ENCODE results near the gene RPS25. TPM values are rescaled to one million over a fixed set of nuclear protein-coding genes. Genes with fewer than 3 reads are reported as not detected.
A peak's percentile ranks its signal among the peaks of the same experiment; 100 is the strongest.

RPS25 gene
- total RNA-seq, 1 experiment from 2014 or later, result 1,252 TPM

- Mint-ChIP-seq H3K9me3 (ENCODE audit: unreplicated experiment) (no peaks in the 10 kb centered on the region), H3K36me3 (ENCODE audit: insufficient read depth, unreplicated experiment) (peaks cover 57% of the 10 kb centered on the region), H3K4me3 (ENCODE audit: unreplicated experiment) (peak overlapping the region; percentile 96), H3K4me1 (ENCODE audit: insufficient read depth, unreplicated experiment) (peaks cover 19% of the 10 kb centered on the region), H3K27me3 (ENCODE audit: insufficient read depth, unreplicated experiment) (no peaks in the 10 kb centered on the region), H3K27ac (ENCODE audit: low read depth, unreplicated experiment) (peak overlapping the region; percentile 98)
- intact Hi-C loops (cut with micrococcal nuclease), result loop anchor here (2.0 kb wide), 2 partner anchors 26 to 44 kb away; partner anchors contain the start of genes DPAGT1 and SLC37A4
- TF ChIP-seq, protein P1, sequence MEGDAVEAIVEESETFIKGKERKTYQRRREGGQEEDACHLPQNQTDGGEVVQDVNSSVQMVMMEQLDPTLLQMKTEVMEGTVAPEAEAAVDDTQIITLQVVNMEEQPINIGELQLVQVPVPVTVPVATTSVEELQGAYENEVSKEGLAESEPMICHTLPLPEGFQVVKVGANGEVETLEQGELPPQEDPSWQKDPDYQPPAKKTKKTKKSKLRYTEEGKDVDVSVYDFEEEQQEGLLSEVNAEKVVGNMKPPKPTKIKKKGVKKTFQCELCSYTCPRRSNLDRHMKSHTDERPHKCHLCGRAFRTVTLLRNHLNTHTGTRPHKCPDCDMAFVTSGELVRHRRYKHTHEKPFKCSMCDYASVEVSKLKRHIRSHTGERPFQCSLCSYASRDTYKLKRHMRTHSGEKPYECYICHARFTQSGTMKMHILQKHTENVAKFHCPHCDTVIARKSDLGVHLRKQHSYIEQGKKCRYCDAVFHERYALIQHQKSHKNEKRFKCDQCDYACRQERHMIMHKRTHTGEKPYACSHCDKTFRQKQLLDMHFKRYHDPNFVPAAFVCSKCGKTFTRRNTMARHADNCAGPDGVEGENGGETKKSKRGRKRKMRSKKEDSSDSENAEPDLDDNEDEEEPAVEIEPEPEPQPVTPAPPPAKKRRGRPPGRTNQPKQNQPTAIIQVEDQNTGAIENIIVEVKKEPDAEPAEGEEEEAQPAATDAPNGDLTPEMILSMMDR (IDR thresholded peaks at IDR 0.05; ENCODE audit: unreplicated experiment), result no peak
- CTCF ChIA-PET, result interaction anchor here (0.5 to 1.6 kb wide), 11 partner anchors 9 to 368 kb away, joined by 3 to 8 read pairs (median 3); a partner anchor contains a TSS
- BruUV-seq (replicated peaks), result no TSS peak
- DNase-seq (ENCODE audit: unreplicated experiment), result peak; percentile 29
- POLR2A ChIA-PET, result interaction anchor here (0.6 to 3.9 kb wide), 19 partner anchors 9 to 364 kb away, joined by 3 to 44 read pairs (median 4); partner anchors contain the start of genes C2CD2L, DPAGT1, MCAM and RPS25
These were observed 38.4 kb upstream of the RPS25 start for GRCh38 chr11:119056421-119056999.

DNA sequence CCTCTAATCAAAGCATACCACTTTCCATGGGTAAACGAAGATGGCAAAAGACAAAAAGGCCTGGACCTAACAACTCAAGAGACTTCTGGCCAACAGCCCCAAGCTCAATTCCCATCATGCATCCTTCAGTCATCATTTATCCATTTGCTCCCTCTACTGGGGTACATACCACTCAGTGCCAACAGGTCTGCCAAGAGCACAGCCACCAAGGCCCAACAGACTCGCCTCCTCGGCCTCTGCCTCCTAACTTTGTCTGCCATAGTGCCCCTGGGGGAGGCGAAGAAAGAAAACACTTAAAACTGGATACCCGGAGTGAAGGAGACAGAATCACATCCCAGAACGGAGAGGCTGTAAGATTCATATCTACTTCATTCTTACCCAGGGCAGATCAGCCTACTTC, 37.8 kb upstream of the RPS25 start:
- DNase-seq (ENCODE audit: unreplicated experiment), result peak; percentile 19
- CTCF ChIA-PET, result interaction anchor here (0.5 to 1.6 kb wide), 8 partner anchors 8 to 367 kb away, joined by 3 to 8 read pairs (median 4); a partner anchor contains a TSS
- TF ChIP-seq, protein P1 (IDR thresholded peaks at IDR 0.05; ENCODE audit: unreplicated experiment), result no peak
- peaks cover 19% of the 10 kb centered on the region for H3K4me1 Mint-ChIP-seq (ENCODE audit: insufficient read depth, unreplicated experiment)
- BruUV-seq (replicated peaks), result no TSS peak
- peak overlapping the region; percentile 96 for H3K4me3 Mint-ChIP-seq (ENCODE audit: unreplicated experiment)
- no peaks in the 10 kb centered on the region for H3K27me3 Mint-ChIP-seq (ENCODE audit: insufficient read depth, unreplicated experiment)
- intact Hi-C loops (cut with micrococcal nuclease), result loop anchor here (2.0 kb wide), 2 partner anchors 25 to 45 kb away; partner anchors contain the start of genes DPAGT1 and SLC37A4
- H3K27ac Mint-ChIP-seq (ENCODE audit: low read depth, unreplicated experiment), result peak overlapping the region; percentile 98
- peaks cover 57% of the 10 kb centered on the region for H3K36me3 Mint-ChIP-seq (ENCODE audit: insufficient read depth, unreplicated experiment)
- POLR2A ChIA-PET, result interaction anchor here (0.6 to 3.9 kb wide), 12 partner anchors 11 to 268 kb away, joined by 3 to 44 read pairs (median 5); partner anchors contain the start of genes C2CD2L, DPAGT1, MCAM and RPS25
- H3K9me3 Mint-ChIP-seq (ENCODE audit: unreplicated experiment), result no peaks in the 10 kb centered on the region

DNA sequence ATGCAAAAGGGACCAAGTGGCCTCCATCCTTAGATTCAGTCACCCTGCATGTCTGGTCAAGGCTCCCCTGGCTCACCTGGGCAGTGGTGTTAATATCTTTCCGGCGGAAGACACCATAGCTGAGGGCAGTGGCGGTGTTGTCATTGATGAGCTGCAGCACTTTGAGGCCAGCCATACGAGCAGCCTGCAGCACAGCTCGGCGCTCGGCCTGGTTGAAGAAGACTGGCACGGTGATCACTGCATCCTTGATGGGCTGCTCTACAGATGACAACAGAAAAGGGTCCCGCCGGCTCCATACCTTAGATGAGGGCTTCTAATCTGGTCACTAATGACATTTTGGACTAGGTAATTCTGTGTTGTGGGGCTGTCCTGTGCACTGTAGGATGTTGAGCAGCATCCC, 36.3 kb upstream of the RPS25 start:
- Mint-ChIP-seq H3K9me3 (ENCODE audit: unreplicated experiment) (no peaks in the 10 kb centered on the region), H3K4me3 (ENCODE audit: unreplicated experiment) (no peak overlapping the region), H3K36me3 (ENCODE audit: insufficient read depth, unreplicated experiment) (peaks cover 70% of the 10 kb centered on the region), H3K27ac (ENCODE audit: low read depth, unreplicated experiment) (peak overlapping the region; percentile 42), H3K4me1 (ENCODE audit: insufficient read depth, unreplicated experiment) (peaks cover 19% of the 10 kb centered on the region), H3K27me3 (ENCODE audit: insufficient read depth, unreplicated experiment) (no peaks in the 10 kb centered on the region)
- TF ChIP-seq, protein P1 (IDR thresholded peaks at IDR 0.05; ENCODE audit: unreplicated experiment), result no peak
- BruUV-seq (replicated peaks), result no TSS peak
- POLR2A ChIA-PET, result interaction anchor here (3.8 kb wide), 1 partner anchor 12 kb away, joined by 44 read pairs; the partner anchor contains the start of gene VPS11
- CTCF ChIA-PET, result interaction anchor here (0.6 to 1.1 kb wide), 4 partner anchors 11 to 205 kb away, joined by 3 read pairs; no protein-coding TSS in a partner anchor
- intact Hi-C loops (cut with micrococcal nuclease), result no loop called here
- no peak for DNase-seq (ENCODE audit: unreplicated experiment)

DNA sequence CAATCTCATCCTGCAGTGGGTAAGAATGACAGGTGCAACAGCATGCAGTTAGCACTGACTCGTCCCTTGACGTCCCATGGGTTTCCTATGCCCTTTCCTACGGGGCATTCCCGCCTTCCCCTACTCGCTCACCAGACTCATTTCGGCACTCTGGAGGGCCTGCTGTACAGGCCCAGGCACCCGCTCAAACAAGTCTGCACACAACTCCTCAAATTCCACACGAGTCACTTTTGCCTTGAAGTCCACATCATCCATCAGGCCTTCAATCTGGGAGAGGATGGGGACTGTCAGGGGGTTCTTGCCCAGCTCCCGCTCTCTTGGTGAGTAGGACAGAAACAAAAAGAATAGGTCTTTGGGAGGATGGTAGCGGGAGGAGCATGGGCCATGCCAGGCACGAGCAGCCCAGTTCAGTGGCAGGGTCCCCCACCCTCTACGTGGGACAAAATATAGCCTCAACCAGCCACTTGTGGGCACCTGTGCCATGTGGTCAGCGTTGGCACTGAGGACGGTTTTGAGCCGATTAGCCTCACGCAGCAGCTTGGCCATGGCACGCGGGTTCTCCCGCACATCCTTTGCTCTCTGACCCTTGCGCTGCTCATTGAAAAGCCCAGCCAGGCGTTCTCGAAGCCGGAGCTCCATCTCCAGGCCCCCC, 34.1 kb upstream of the RPS25 start:
- peaks cover 87% of the 10 kb centered on the region for H3K36me3 Mint-ChIP-seq (ENCODE audit: insufficient read depth, unreplicated experiment)
- H3K4me1 Mint-ChIP-seq (ENCODE audit: insufficient read depth, unreplicated experiment), result peaks cover 19% of the 10 kb centered on the region
- no peak for DNase-seq (ENCODE audit: unreplicated experiment)
- CTCF ChIA-PET, result no interaction called here
- no peaks in the 10 kb centered on the region for H3K27me3 Mint-ChIP-seq (ENCODE audit: insufficient read depth, unreplicated experiment)
- TF ChIP-seq, protein P1 (IDR thresholded peaks at IDR 0.05; ENCODE audit: unreplicated experiment), result no peak
- POLR2A ChIA-PET, result no interaction called here
- intact Hi-C loops (cut with micrococcal nuclease), result no loop called here
- no peak overlapping the region for H3K27ac Mint-ChIP-seq (ENCODE audit: low read depth, unreplicated experiment)
- no peak overlapping the region for H3K4me3 Mint-ChIP-seq (ENCODE audit: unreplicated experiment)
- H3K9me3 Mint-ChIP-seq (ENCODE audit: unreplicated experiment), result no peaks in the 10 kb centered on the region
- TSS peak; percentile 5 for BruUV-seq (replicated peaks)
